Activated B cell treated with CpG ODN at 0.5 μM for 24 hours (primary cell): Measurements from ENCODE around the gene ASIC4. TPM values are rescaled to one million over a fixed set of nuclear protein-coding genes. Genes with fewer than 3 reads are reported as not detected.

Experiments
- ATAC-seq: fragments of 200-7000 bp; cut with Tn5 transposase; one replicate; pipeline ENCODE4 v1.10.0; 2021; ENCODE audit warnings: low read depth, mild to moderate bottlenecking, moderate library complexity
- CTCF ChIA-PET: fragments of 350-600 bp; sonication (Branson Sonifier 250); formaldehyde crosslinking; loops from one replicate; lab custom pipeline; 2021; ENCODE audit warnings: antibody characterized with exemption; lab: Charles Lee
- POLR2A ChIA-PET: fragments of 350-600 bp; sonication (Branson Sonifier 250); formaldehyde crosslinking; loops from one replicate; lab custom pipeline; 2021; ENCODE audit warnings: antibody characterized with exemption; lab: Charles Lee
- DNase-seq: peaks from one replicate; pipeline ENCODE4 v3.0.0; 2022
- H3K27ac Mint-ChIP-seq: one replicate; pipeline ENCODE4 v1.8.0; 2020; ENCODE audit warnings: mixed read lengths
- H3K27me3 Mint-ChIP-seq: one replicate; pipeline ENCODE4 v1.8.0; 2021; ENCODE audit warnings: mixed read lengths
- H3K36me3 Mint-ChIP-seq: one replicate; pipeline ENCODE4 v1.8.0; 2021; ENCODE audit warnings: low read depth, mixed read lengths
- H3K4me1 Mint-ChIP-seq: one replicate; pipeline ENCODE4 v1.8.0; 2021; ENCODE audit warnings: mixed read lengths
- H3K4me3 Mint-ChIP-seq: one replicate; pipeline ENCODE4 v1.8.0; 2020; ENCODE audit warnings: mild to moderate bottlenecking, mixed read lengths
- H3K9me3 Mint-ChIP-seq: one replicate; pipeline ENCODE4 v1.8.0; 2020; ENCODE audit warnings: mixed read lengths
- CTCF ChIP-seq: fragments of 200-600 bp; IDR thresholded peaks from one replicate; pipeline ENCODE4 v1.8.0; 2022; ENCODE audit warnings: antibody characterized with exemption, mild to moderate bottlenecking
- intact Hi-C: fragments of 100-400 bp; cut with micrococcal nuclease; formaldehyde crosslinking; loops from one replicate; pipeline ENCODE4 v1.15.1; 2024
- total RNA-seq: library from RNA; stranded (reverse); gene quantifications from 2 replicates; pipeline ENCODE4 v1.2.3, GENCODE V29; 2022

Gene ASIC4
- total RNA-seq, 1 donor from 2014 or later, result not detected

- DNase-seq (no peak), ATAC-seq (no peak)
- Mint-ChIP-seq H3K36me3 (no peaks in the 10 kb centered on the region), H3K27ac (no peak within 1 kb of the TSS), H3K4me3 (peak within 1 kb of the TSS; percentile 19), H3K27me3 (peaks cover 55% of the 10 kb centered on the region), H3K4me1 (no peaks in the 10 kb centered on the region), H3K9me3 (no peaks in the 10 kb centered on the region)
- ChIA-PET CTCF (no interaction called here), POLR2A (no interaction called here)
- no peak for TF ChIP-seq CTCF
- intact Hi-C loops, result no loop called here
Measured at GRCh38 chr2:219572237-219573001, 58.1 kb downstream of the ASIC4 start, which contains the start of gene INHA. TSS of gene INHA (plus strand) at chr2:219572310. CDS start at chr2:219572375, 65 bp downstream.

GRCh38 chr2:219573166-219573565 is 58.9 kb downstream of the ASIC4 start:
- Mint-ChIP-seq H3K27ac (no peak overlapping the region), H3K9me3 (no peaks in the 10 kb centered on the region), H3K4me3 (no peak overlapping the region), H3K36me3 (no peaks in the 10 kb centered on the region), H3K27me3 (peaks cover 50% of the 10 kb centered on the region), H3K4me1 (no peaks in the 10 kb centered on the region)
- intact Hi-C loops, result no loop called here
- TF ChIP-seq CTCF, result no peak
- DNase-seq (no peak), ATAC-seq (no peak)
- CTCF ChIA-PET, result no interaction called here
- POLR2A ChIA-PET, result no interaction called here

GRCh38 chr2:219574484-219575311 is 60.4 kb downstream of the ASIC4 start:
- ATAC-seq (no peak), DNase-seq (no peak)
- Mint-ChIP-seq H3K27ac (no peak overlapping the region), H3K4me3 (no peak overlapping the region), H3K4me1 (no peaks in the 10 kb centered on the region), H3K27me3 (peaks cover 39% of the 10 kb centered on the region), H3K36me3 (no peaks in the 10 kb centered on the region), H3K9me3 (no peaks in the 10 kb centered on the region)
- ChIA-PET POLR2A (no interaction called here), CTCF (no interaction called here)
- intact Hi-C loops, result no loop called here
- no peak for TF ChIP-seq CTCF

GRCh38 chr2:219575566-219576504 is 61.6 kb downstream of the ASIC4 start:
- H3K27me3 Mint-ChIP-seq, result peaks cover 37% of the 10 kb centered on the region
- TF ChIP-seq CTCF, result no peak
- no peak for DNase-seq
- POLR2A ChIA-PET, result no interaction called here
- no peaks in the 10 kb centered on the region for H3K4me1 Mint-ChIP-seq
- H3K36me3 Mint-ChIP-seq, result no peaks in the 10 kb centered on the region
- intact Hi-C loops, result no loop called here
- H3K27ac Mint-ChIP-seq, result no peak overlapping the region
- no peak for ATAC-seq
- CTCF ChIA-PET, result no interaction called here
- H3K4me3 Mint-ChIP-seq, result no peak overlapping the region
- H3K9me3 Mint-ChIP-seq, result no peaks in the 10 kb centered on the region
